ENCODE data around the gene EPHB6.

- no peak for TF ChIP-seq POLR2A (IDR thresholded peaks at IDR 0.05)
- TF ChIP-seq, protein P1, sequence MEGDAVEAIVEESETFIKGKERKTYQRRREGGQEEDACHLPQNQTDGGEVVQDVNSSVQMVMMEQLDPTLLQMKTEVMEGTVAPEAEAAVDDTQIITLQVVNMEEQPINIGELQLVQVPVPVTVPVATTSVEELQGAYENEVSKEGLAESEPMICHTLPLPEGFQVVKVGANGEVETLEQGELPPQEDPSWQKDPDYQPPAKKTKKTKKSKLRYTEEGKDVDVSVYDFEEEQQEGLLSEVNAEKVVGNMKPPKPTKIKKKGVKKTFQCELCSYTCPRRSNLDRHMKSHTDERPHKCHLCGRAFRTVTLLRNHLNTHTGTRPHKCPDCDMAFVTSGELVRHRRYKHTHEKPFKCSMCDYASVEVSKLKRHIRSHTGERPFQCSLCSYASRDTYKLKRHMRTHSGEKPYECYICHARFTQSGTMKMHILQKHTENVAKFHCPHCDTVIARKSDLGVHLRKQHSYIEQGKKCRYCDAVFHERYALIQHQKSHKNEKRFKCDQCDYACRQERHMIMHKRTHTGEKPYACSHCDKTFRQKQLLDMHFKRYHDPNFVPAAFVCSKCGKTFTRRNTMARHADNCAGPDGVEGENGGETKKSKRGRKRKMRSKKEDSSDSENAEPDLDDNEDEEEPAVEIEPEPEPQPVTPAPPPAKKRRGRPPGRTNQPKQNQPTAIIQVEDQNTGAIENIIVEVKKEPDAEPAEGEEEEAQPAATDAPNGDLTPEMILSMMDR (IDR thresholded peaks at IDR 0.05), result no peak
Measured at GRCh38 chr7:142868188-142868985, 13.5 kb downstream of the EPHB6 start.
